Measurements from ENCODE around the gene MAP3K7CL.

Gene MAP3K7CL

DNA sequence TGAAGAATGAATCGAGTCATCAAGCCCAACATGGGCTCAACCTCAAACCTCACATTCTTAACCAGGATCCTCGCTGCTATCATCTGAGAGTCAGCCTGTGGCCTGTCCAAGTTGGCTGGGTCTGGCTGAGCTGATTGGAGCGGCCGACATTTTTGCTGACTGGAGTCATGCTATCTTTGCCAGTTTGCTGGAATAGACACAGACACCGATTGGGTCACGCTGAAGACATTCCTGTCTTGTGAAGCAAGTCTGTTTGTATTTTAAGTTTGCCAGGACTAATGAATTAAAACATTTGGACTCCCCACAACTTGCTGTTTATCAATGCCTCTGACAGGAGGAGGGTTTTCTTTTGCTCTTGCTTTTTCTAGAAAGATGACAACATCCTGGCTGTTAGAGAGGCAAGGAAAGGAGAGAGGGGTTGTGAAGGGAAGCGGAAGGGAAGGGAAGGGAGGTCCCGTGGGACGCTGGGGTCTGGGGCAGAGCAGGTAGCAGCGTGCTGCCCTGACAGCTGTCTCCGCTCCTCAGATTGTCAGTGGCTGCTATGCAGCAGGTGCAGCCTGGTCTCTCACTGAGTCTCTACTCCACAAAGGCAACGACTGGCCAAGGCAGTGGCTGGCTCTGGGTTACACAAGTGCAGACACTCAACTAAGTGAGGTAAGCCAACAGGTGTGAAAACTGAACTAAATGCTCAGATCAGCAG lies at the start of gene MAP3K7CL:
TSS of gene MAP3K7CL (plus strand) at position 375 of the 700 bp plus-strand sequence. CDS start 2,701 bp downstream, outside the sequence.
- FAIRE-seq, result no peak

GRCh38 chr21:29082046-29082815 lies 48.2 kb upstream of the MAP3K7CL start:
- FAIRE-seq, result no peak

DNA sequence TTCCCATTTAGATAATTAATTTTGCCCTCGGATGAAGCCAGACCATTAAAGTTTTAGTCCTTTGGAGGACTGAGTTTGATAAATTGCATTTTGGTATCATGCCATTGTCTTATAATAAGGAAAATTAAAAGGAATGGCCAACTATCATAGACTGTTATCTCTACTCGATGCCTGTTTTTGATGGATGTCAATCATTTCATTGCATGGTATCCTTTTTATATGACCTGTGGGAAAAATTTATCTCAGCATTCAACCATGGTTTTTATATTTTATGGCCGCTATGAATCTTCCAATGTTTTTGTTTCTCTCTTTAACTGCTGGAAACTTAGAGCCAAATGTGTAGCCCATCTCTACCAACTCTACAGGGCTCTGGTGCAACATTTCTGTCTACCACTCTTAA lies 47.1 kb upstream of the MAP3K7CL start:
- no peak for FAIRE-seq

DNA sequence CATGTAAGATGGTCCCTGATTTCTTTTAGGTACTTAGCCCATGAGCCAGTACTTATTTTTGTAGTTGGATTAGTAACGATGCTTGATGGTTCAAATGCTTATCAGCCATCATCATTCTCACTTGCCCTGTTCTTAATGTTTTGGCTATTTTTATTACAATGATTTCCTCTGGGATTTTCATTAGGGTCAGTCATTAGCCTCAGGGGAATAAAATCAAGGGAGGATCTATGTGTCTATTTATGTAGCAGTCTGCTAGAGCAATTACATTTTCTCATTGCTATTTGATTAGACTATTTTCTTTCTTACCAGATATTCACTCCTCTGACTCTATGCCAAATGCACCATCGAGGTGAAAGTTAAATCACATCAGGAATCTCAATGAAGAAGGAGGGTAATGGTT lies 46.1 kb upstream of the MAP3K7CL start:
- no peak for FAIRE-seq

GRCh38 chr21:29085106-29085752 lies 45.2 kb upstream of the MAP3K7CL start:
- no peak for FAIRE-seq

GRCh38 chr21:29091033-29091432 lies 39.4 kb upstream of the MAP3K7CL start:
- no peak for FAIRE-seq

- FAIRE-seq, result no peak
These were observed 38.1 kb upstream of the MAP3K7CL start for GRCh38 chr21:29092102-29092959.

GRCh38 chr21:29096218-29097015 lies 34.0 kb upstream of the MAP3K7CL start:
- no peak for FAIRE-seq

DNA sequence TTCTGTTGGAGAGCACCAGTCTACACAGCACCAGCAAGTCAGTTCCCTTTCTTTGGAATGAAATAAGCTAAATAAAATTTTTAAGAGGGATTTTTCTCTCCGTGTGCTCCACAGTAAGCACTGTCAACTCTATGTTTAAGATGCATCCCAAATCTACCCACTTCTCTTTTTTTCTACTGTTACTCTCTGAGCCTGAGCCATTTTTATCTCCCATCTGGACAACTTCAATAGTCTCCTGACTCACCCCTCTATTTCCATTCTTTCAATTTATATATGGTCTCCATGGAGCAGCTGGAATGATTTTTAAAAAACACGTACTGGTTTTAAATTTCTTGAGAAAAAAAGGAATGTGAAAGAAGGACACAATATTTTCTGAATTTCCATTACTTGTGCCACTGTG lies 32.3 kb upstream of the MAP3K7CL start:
- no peak for FAIRE-seq

DNA sequence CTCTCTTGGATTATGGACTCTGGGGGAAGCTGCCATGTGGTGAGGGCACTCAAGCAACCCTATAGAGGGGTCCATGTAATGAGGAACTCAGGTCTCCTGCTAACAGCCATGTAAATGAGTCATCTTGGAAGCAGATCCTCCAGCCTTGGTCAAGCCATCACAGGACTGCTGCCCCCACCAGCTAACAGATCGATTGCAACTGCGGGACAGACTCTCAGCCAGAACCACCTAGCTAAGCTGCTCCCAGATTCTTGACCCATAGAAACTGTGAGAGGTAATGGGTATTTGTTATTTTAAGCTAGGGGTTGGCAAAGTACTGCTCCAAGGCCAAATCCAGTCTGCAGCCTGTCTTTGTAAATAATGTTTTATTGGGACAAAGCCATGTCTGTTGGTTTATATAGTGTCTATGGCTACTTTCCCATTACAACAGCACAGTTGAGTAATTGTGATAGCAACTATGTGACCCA lies 27.6 kb upstream of the MAP3K7CL start:
- FAIRE-seq, result no peak

GRCh38 chr21:29104239-29104708 lies 26.2 kb upstream of the MAP3K7CL start:
- FAIRE-seq, result no peak

- no peak for FAIRE-seq
These were observed 25.2 kb upstream of the MAP3K7CL start for GRCh38 chr21:29105218-29105617.

DNA sequence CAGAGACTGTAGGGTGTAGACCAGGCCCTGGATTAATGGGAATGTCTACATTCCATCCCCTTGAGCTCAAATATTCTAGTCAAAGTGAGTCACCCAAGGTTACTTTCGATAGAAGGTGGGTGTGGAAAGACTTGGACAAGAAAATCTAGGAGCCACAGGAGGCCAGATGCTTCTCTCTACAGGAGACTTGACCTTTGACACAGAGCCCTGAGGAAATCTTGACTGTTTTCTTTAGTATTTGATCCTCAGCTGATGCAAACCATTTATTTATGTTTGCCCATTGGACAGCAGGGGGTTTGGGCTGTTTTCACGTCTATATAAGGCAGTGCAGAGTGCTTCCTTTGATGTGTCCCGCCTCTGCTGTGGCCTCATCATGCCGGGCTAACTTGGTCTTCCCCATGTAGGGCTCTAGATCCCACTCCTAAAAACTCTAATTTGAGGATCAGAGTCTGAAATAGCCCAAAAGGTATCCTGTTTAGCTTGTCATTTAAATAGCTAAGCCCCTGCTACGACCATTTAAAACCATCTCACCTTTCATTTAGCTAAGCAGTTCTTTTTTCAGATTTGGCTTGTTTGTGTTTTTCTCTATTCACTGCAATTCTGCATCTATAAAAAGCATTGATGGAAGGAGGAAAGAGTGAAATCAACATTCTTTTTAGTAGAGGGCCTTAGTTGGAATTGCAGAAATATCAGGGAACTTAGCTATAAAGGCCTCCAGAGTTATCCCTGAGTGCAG lies 15.5 kb upstream of the MAP3K7CL start:
- no peak for FAIRE-seq

DNA sequence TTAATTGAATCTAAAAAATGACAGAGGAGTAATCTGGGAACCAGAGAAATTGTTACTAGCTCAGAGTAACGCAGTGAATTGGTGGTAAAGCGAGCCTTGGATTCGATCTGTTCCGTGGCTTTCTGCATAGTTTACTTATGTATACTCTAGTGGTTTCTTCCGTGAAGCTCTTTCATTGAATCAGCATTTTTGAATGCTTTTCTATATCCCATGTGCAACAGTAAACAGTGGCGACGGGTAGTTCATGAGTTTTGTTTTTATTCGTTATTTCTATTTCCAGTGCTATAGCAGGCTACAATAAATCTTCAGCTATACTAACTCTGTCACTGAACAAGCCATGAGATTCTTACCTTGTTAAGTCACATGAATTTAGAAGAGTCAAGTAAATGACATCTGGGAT lies 14.5 kb upstream of the MAP3K7CL start:
- FAIRE-seq, result no peak

- no peak for FAIRE-seq
These were observed 13.0 kb upstream of the MAP3K7CL start for GRCh38 chr21:29117372-29117955.

GRCh38 chr21:29121759-29122158 lies 8.7 kb upstream of the MAP3K7CL start:
- FAIRE-seq, result no peak

DNA sequence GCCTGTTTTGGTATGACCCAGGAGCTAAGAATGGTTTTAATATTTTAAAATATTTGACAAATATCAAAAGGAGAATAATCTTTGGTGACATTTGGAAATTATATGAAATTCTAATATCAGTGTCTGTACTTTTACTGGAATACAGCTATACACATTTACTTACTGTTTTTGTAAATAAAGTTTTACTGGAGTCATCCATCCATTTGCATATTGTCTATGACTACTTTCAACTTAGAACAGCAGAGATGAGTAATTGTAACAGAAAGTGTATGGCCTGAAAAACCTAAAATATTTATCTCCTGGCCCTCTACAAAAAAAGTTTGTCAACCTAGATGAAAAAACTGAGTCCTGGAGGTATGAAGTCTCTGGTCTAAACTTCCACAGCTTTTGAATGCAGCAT lies 5.8 kb upstream of the MAP3K7CL start:
- no peak for FAIRE-seq

- FAIRE-seq, result no peak
These were observed 5.3 kb upstream of the MAP3K7CL start for GRCh38 chr21:29125191-29125590.

- no peak for FAIRE-seq
These were observed 4.5 kb upstream of the MAP3K7CL start for GRCh38 chr21:29125979-29126378.

GRCh38 chr21:29133241-29133640 lies 2.8 kb downstream of the MAP3K7CL start:
- no peak for FAIRE-seq

DNA sequence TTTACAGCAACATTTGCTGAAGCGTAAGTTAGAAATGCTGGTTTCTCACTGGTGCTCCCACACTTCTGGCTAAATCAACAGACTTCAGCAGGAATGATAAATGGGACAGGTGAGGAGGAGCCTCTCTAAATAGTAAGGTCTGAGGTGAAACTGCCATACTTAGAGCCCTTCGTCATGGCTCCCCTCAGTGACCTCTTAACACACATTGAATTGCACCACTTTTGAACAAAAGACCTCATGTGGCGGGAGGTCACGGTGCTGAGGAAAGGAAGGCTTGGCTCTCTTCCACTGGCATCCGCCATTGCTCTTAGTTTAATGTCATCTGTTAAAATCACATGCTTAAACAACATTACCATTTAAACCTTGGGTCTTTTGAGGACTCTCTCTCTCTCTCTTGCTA lies 3.4 kb downstream of the MAP3K7CL start:
- FAIRE-seq, result no peak

All from colon (tissue), 2 donors.